ENCODE measurements around the gene MRPS35. TPM values are rescaled to one million over a fixed set of nuclear protein-coding genes. Genes with fewer than 3 reads are reported as not detected.

Gene MRPS35
- total and polyA plus RNA-seq, 4 donors, result 21.8 to 48.7 (median 32.7) TPM

GRCh38 chr12:27754795-27755194 lies 44.2 kb downstream of the MRPS35 start:
- WGBS, 2 donors, result 91 to 98% methylated on average over 3 of the region's 3 CpGs
- Histone ChIP-seq H3K36me3 (ENCODE audit: control insufficient read depth in 4 of 4, insufficient read depth in 4 of 4, low read length in 4 of 4) (peaks cover 7 to 14% (median 10%) of the 10 kb centered on the region in 4 donors), H3K9me3 (ENCODE audit: control insufficient read depth in 4 of 4, insufficient read depth in 3 of 4, low read length in 3 of 4) (no peaks in the 10 kb centered on the region), H3K27ac (ENCODE audit: low read depth in 1 of 2, low read length in 1 of 2) (no peak overlapping the region), H3K9ac (ENCODE audit: insufficient read depth in 1 of 2, low read length in 2 of 2) (no peak overlapping the region), H3K4me1 (ENCODE audit: control insufficient read depth in 5 of 5, insufficient read depth in 5 of 5, low read length in 5 of 5) (no peaks in the 10 kb centered on the region), H3K27me3 (ENCODE audit: control insufficient read depth in 3 of 3, insufficient read depth in 3 of 3, low read length in 2 of 3) (no peaks in the 10 kb centered on the region), H3K4me3 (no peak overlapping the region)
- no peak for TF ChIP-seq CTCF (IDR thresholded peaks at IDR 0.05; ENCODE audit: control extremely low read depth, extremely low read depth)
- DNase-seq, result no peak
- ATAC-seq (ENCODE audit: insufficient read depth, low FRiP score), result no peak

- Histone ChIP-seq H3K4me3 (no peak overlapping the region), H3K9ac (ENCODE audit: insufficient read depth in 1 of 2, low read length in 2 of 2) (no peak overlapping the region), H3K36me3 (ENCODE audit: control insufficient read depth in 4 of 4, insufficient read depth in 4 of 4, low read length in 4 of 4) (peaks cover 7 to 14% (median 9%) of the 10 kb centered on the region in 4 donors), H3K27ac (ENCODE audit: low read depth in 1 of 2, low read length in 1 of 2) (no peak overlapping the region), H3K9me3 (ENCODE audit: control insufficient read depth in 4 of 4, insufficient read depth in 3 of 4, low read length in 3 of 4) (no peaks in the 10 kb centered on the region), H3K4me1 (ENCODE audit: control insufficient read depth in 5 of 5, insufficient read depth in 5 of 5, low read length in 5 of 5) (no peaks in the 10 kb centered on the region), H3K27me3 (ENCODE audit: control insufficient read depth in 3 of 3, insufficient read depth in 3 of 3, low read length in 2 of 3) (no peaks in the 10 kb centered on the region)
- no peak for TF ChIP-seq CTCF (IDR thresholded peaks at IDR 0.05; ENCODE audit: control extremely low read depth, extremely low read depth)
- DNase-seq (no peak), ATAC-seq (ENCODE audit: insufficient read depth, low FRiP score) (no peak)
- WGBS, 2 donors, result 97 to 98% methylated on average over 7 of the region's 7 CpGs
These were observed 46.1 kb downstream of the MRPS35 start for GRCh38 chr12:27756670-27757195.

- no peaks in the 10 kb centered on the region for H3K27me3 ChIP-seq (ENCODE audit: control insufficient read depth in 3 of 3, insufficient read depth in 3 of 3, low read length in 2 of 3)
- 84 to 89% methylated on average over 2 of the region's 2 CpGs for WGBS, 2 donors
- no peak for ATAC-seq (ENCODE audit: insufficient read depth, low FRiP score)
- H3K9me3 ChIP-seq (ENCODE audit: control insufficient read depth in 4 of 4, insufficient read depth in 3 of 4, low read length in 3 of 4), result no peaks in the 10 kb centered on the region
- no peak for DNase-seq
- no peak overlapping the region for H3K27ac ChIP-seq (ENCODE audit: low read depth in 1 of 2, low read length in 1 of 2)
- no peaks in the 10 kb centered on the region for H3K4me1 ChIP-seq (ENCODE audit: control insufficient read depth in 5 of 5, insufficient read depth in 5 of 5, low read length in 5 of 5)
- H3K4me3 ChIP-seq, result no peak overlapping the region
- H3K36me3 ChIP-seq (ENCODE audit: control insufficient read depth in 4 of 4, insufficient read depth in 4 of 4, low read length in 4 of 4), result peaks cover 0 to under 1% (median 0%) of the 10 kb centered on the region in 4 donors
- no peak for TF ChIP-seq CTCF (IDR thresholded peaks at IDR 0.05; ENCODE audit: control extremely low read depth, extremely low read depth)
- no peak overlapping the region for H3K9ac ChIP-seq (ENCODE audit: insufficient read depth in 1 of 2, low read length in 2 of 2)
These were observed 52.1 kb downstream of the MRPS35 start for GRCh38 chr12:27762757-27763156.

GRCh38 chr12:27766587-27766986 lies 56.0 kb downstream of the MRPS35 start:
- ATAC-seq (ENCODE audit: insufficient read depth, low FRiP score) (no peak), DNase-seq (no peak)
- Histone ChIP-seq H3K9me3 (ENCODE audit: control insufficient read depth in 4 of 4, insufficient read depth in 3 of 4, low read length in 3 of 4) (no peaks in the 10 kb centered on the region), H3K36me3 (ENCODE audit: control insufficient read depth in 4 of 4, insufficient read depth in 4 of 4, low read length in 4 of 4) (no peaks in the 10 kb centered on the region), H3K4me3 (no peak overlapping the region), H3K9ac (ENCODE audit: insufficient read depth in 1 of 2, low read length in 2 of 2) (no peak overlapping the region), H3K27ac (ENCODE audit: low read depth in 1 of 2, low read length in 1 of 2) (no peak overlapping the region), H3K4me1 (ENCODE audit: control insufficient read depth in 5 of 5, insufficient read depth in 5 of 5, low read length in 5 of 5) (no peaks in the 10 kb centered on the region), H3K27me3 (ENCODE audit: control insufficient read depth in 3 of 3, insufficient read depth in 3 of 3, low read length in 2 of 3) (no peaks in the 10 kb centered on the region)
- no peak for TF ChIP-seq CTCF (IDR thresholded peaks at IDR 0.05; ENCODE audit: control extremely low read depth, extremely low read depth)
- 95% methylated on average over 3 of the region's 3 CpGs for WGBS, 2 donors
